Neural cell (in vitro differentiated cells): ENCODE results near the gene FBXO7.

Experiments
- EP300 ChIP-seq: fragments of 450-650 bp; conservative IDR thresholded peaks from 2 replicates; pipeline ENCODE4 v1.6.1; 2014; ENCODE audit warnings: antibody characterized with exemption, mild to moderate bottlenecking, moderate library complexity; ENCODE audit not compliant: poor library complexity, severe bottlenecking
- EZH2 ChIP-seq: fragments of 200-600, 300-800 bp; shearing (Covaris generic), sonication (generic); IDR thresholded peaks from 2 replicates; pipeline ENCODE4 v1.6.1; 2014; ENCODE audit warnings: antibody characterized with exemption, low read length, borderline replicate concordance, mild to moderate bottlenecking; ENCODE audit not compliant: insufficient read depth, poor library complexity, severe bottlenecking
- MXI1 ChIP-seq: fragments of 450-650 bp; conservative IDR thresholded peaks from 2 replicates; pipeline ENCODE4 v1.6.1; 2014; ENCODE audit warnings: antibody characterized with exemption, mild to moderate bottlenecking; ENCODE audit not compliant: poor library complexity, severe bottlenecking
- POLR2AphosphoS5 ChIP-seq: IDR thresholded peaks from 2 replicates; pipeline ENCODE4 v1.6.1; 2012
- RAD21 ChIP-seq: fragments of 450-650 bp; conservative IDR thresholded peaks from 2 replicates; pipeline ENCODE4 v1.6.1; 2014; ENCODE audit warnings: antibody characterized with exemption, mild to moderate bottlenecking, moderate library complexity
- SMC3 ChIP-seq: fragments of 450-650 bp; conservative IDR thresholded peaks from 2 replicates; pipeline ENCODE4 v1.6.1; 2014; ENCODE audit warnings: antibody characterized with exemption, mild to moderate bottlenecking, moderate library complexity; ENCODE audit not compliant: poor library complexity
- TAF1 ChIP-seq: IDR thresholded peaks from 2 replicates; pipeline ENCODE4 v1.6.1; 2012; ENCODE audit warnings: low read depth
- TF ChIP-seq, protein P1 (sequence below): fragments of 450-650 bp; IDR thresholded peaks from 2 replicates; pipeline ENCODE4 v1.5.1; 2014; ENCODE audit warnings: antibody characterized with exemption, mild to moderate bottlenecking, moderate library complexity; ENCODE audit not compliant: poor library complexity, severe bottlenecking
- TF ChIP-seq, protein P2 (sequence below): IDR thresholded peaks from 2 replicates; pipeline ENCODE4 v1.6.1; 2012; ENCODE audit warnings: borderline replicate concordance

DNA sequence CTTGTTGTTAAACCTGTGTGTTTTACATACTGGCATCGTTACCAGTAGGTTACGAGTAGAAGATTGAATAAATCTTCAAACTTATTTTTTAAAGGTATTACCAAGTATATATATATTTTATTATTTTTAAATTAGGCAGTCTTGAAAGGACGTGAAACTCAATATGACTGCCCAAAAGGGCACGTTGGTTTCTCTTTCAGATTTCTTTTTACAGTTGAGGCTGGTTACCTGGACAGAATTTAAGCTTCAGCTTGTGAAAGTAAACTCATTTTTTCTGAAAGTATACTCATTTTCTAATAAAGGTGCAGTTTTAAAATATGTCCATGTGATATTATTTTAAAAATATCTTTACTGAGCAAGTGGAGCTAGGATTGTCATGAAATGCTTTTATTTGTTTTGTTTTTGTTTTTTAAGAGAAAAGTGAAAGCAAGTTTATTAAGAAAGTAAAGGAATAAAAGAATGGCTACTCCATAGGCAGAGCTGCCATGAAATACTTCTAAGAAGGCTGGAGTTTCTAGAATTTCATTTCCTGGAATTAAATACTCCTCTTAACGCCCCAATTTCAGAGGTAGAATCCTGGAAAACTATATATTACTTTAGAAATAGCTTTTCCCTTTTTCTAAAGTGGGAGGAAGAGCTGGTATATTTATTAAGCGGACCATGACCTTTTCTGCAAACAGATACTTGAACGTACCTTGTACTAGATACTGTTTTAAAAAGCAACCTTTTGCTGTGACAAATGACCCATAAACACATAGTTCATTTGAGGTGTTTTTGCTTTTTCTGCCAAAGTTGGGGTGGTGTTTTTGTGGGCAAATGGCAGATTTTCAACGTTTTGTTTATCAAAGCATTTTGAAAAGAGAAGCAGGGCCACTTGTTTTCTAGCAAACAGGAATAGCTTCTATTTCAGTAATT lies 1.9 kb downstream of the FBXO7 start:
- TF ChIP-seq EZH2 (no peak), RAD21 (no peak), POLR2AphosphoS5 (no peak), SMC3 (no peak), EP300 (no peak), MXI1 (no peak), TAF1 (no peak)
- TF ChIP-seq, protein P1, sequence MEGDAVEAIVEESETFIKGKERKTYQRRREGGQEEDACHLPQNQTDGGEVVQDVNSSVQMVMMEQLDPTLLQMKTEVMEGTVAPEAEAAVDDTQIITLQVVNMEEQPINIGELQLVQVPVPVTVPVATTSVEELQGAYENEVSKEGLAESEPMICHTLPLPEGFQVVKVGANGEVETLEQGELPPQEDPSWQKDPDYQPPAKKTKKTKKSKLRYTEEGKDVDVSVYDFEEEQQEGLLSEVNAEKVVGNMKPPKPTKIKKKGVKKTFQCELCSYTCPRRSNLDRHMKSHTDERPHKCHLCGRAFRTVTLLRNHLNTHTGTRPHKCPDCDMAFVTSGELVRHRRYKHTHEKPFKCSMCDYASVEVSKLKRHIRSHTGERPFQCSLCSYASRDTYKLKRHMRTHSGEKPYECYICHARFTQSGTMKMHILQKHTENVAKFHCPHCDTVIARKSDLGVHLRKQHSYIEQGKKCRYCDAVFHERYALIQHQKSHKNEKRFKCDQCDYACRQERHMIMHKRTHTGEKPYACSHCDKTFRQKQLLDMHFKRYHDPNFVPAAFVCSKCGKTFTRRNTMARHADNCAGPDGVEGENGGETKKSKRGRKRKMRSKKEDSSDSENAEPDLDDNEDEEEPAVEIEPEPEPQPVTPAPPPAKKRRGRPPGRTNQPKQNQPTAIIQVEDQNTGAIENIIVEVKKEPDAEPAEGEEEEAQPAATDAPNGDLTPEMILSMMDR = no peak
- TF ChIP-seq, protein P2, sequence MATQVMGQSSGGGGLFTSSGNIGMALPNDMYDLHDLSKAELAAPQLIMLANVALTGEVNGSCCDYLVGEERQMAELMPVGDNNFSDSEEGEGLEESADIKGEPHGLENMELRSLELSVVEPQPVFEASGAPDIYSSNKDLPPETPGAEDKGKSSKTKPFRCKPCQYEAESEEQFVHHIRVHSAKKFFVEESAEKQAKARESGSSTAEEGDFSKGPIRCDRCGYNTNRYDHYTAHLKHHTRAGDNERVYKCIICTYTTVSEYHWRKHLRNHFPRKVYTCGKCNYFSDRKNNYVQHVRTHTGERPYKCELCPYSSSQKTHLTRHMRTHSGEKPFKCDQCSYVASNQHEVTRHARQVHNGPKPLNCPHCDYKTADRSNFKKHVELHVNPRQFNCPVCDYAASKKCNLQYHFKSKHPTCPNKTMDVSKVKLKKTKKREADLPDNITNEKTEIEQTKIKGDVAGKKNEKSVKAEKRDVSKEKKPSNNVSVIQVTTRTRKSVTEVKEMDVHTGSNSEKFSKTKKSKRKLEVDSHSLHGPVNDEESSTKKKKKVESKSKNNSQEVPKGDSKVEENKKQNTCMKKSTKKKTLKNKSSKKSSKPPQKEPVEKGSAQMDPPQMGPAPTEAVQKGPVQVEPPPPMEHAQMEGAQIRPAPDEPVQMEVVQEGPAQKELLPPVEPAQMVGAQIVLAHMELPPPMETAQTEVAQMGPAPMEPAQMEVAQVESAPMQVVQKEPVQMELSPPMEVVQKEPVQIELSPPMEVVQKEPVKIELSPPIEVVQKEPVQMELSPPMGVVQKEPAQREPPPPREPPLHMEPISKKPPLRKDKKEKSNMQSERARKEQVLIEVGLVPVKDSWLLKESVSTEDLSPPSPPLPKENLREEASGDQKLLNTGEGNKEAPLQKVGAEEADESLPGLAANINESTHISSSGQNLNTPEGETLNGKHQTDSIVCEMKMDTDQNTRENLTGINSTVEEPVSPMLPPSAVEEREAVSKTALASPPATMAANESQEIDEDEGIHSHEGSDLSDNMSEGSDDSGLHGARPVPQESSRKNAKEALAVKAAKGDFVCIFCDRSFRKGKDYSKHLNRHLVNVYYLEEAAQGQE = no peak
